MCF 10A (cell line): ENCODE measurements around the gene DNM2. TPM values are rescaled to one million over a fixed set of nuclear protein-coding genes. Genes with fewer than 3 reads are reported as not detected.

ENCODE experiments used
- BruUV-seq: library from RNA; stranded (reverse); fragments of 400-500 nt; replicated peaks from 2 replicates; lab custom pipeline; 2021; lab: Mats Ljungman, UMichigan
- CTCF ChIA-PET: fragments of 300-600 bp; sonication (Branson Sonifier 250); formaldehyde crosslinking; extraction: SDS; loops from one replicate; lab custom pipeline; 2021; ENCODE audit warnings: antibody characterized with exemption, inconsistent platforms; lab: Yijun Ruan, JAX
- POLR2A ChIA-PET: fragments of 300-600, 350-650 bp; sonication (Branson Sonifier 250); formaldehyde crosslinking; extraction: SDS; loops from one replicate; lab custom pipeline; 2020; ENCODE audit warnings: antibody characterized with exemption, inconsistent platforms; lab: Yijun Ruan, JAX
- DNase-seq: peaks from one replicate; pipeline ENCODE4 v3.0.0-alpha.2; 2018; ENCODE audit not compliant: unreplicated experiment
- H3K27ac Mint-ChIP-seq: one replicate; pipeline ENCODE4 v1.8.0; 2022; ENCODE audit warnings: mild to moderate bottlenecking, low read depth, mixed read lengths; ENCODE audit not compliant: unreplicated experiment
- H3K27me3 Mint-ChIP-seq: one replicate; pipeline ENCODE4 v1.8.0; 2022; ENCODE audit warnings: mixed read lengths; ENCODE audit not compliant: insufficient read depth, unreplicated experiment
- H3K36me3 Mint-ChIP-seq: one replicate; pipeline ENCODE4 v1.8.0; 2022; ENCODE audit warnings: mild to moderate bottlenecking, moderate library complexity, mixed read lengths; ENCODE audit not compliant: insufficient read depth, unreplicated experiment
- H3K4me1 Mint-ChIP-seq: one replicate; pipeline ENCODE4 v1.8.0; 2022; ENCODE audit warnings: mixed read lengths; ENCODE audit not compliant: insufficient read depth, unreplicated experiment
- H3K4me3 Mint-ChIP-seq: one replicate; pipeline ENCODE4 v1.8.0; 2022; ENCODE audit warnings: mild to moderate bottlenecking, moderate library complexity, mixed read lengths; ENCODE audit not compliant: unreplicated experiment
- H3K9me3 Mint-ChIP-seq: one replicate; pipeline ENCODE4 v1.8.0; 2022; ENCODE audit warnings: mixed read lengths; ENCODE audit not compliant: unreplicated experiment
- CTCF ChIP-seq: fragments of 200-600 bp; IDR thresholded peaks from one replicate; pipeline ENCODE4 v1.8.0; 2022; ENCODE audit warnings: antibody characterized with exemption, mild to moderate bottlenecking; ENCODE audit not compliant: unreplicated experiment
- intact Hi-C: fragments of 100-400 bp; cut with micrococcal nuclease; formaldehyde crosslinking; loops from 2 replicates; pipeline ENCODE4 v1.14.1; 2022
- total RNA-seq: library from RNA; stranded (reverse); gene quantifications from 2 replicates; pipeline ENCODE4 v1.2.3, GENCODE V29; 2022

The DNM2 gene
- total RNA-seq, 1 experiment from 2014 or later = 114 TPM

- H3K27ac Mint-ChIP-seq = peak overlapping the region; percentile 78
- peak; percentile 29 for DNase-seq
- no TSS peak for BruUV-seq
- CTCF ChIA-PET = interaction anchor here (0.6 to 1.5 kb wide), 2 partner anchors 51 to 93 kb away, joined by 4 read pairs; no protein-coding TSS in a partner anchor
- no peak overlapping the region for H3K4me3 Mint-ChIP-seq
- peaks cover 6% of the 10 kb centered on the region for H3K4me1 Mint-ChIP-seq
- POLR2A ChIA-PET = interaction anchor here (0.6 to 1.2 kb wide), 2 partner anchors 13 to 1599 kb away, joined by 3 to 4 read pairs; no protein-coding TSS in a partner anchor
- intact Hi-C loops = loop anchor here (5.0 kb wide), 1 partner anchor 53 kb away; the partner anchor contains the start of gene DNM2
- peaks cover 58% of the 10 kb centered on the region for H3K36me3 Mint-ChIP-seq
- H3K9me3 Mint-ChIP-seq = no peaks in the 10 kb centered on the region
- no peaks in the 10 kb centered on the region for H3K27me3 Mint-ChIP-seq
- no peak for TF ChIP-seq CTCF
Observed at GRCh38 chr19:10769533-10770491, 51.9 kb downstream of the DNM2 start.

- Mint-ChIP-seq H3K27me3 (no peaks in the 10 kb centered on the region), H3K27ac (no peak overlapping the region), H3K9me3 (no peaks in the 10 kb centered on the region), H3K4me1 (peaks cover 6% of the 10 kb centered on the region), H3K4me3 (no peak overlapping the region), H3K36me3 (peaks cover 71% of the 10 kb centered on the region)
- no peak for DNase-seq
- TF ChIP-seq CTCF = no peak
- ChIA-PET CTCF (interaction anchor here (1.1 kb wide), 1 partner anchor 43 kb away, joined by 4 read pairs; no protein-coding TSS in a partner anchor), POLR2A (no interaction called here)
- intact Hi-C loops = loop anchor here (5.0 kb wide), 1 partner anchor 57 kb away; the partner anchor contains the start of gene DNM2
- no TSS peak for BruUV-seq
Observed at GRCh38 chr19:10773969-10774368, 56.1 kb downstream of the DNM2 start.

GRCh38 chr19:10774893-10775292, 57.0 kb downstream of the DNM2 start:
- ChIA-PET POLR2A (interaction anchor here (0.7 kb wide), 1 partner anchor 291 kb away, joined by 3 read pairs; no protein-coding TSS in a partner anchor), CTCF (interaction anchor here (0.6 kb wide), 2 partner anchors 193 to 268 kb away, joined by 3 read pairs; no protein-coding TSS in a partner anchor)
- H3K9me3 Mint-ChIP-seq = no peaks in the 10 kb centered on the region
- DNase-seq = no peak
- no peak overlapping the region for H3K27ac Mint-ChIP-seq
- no peak overlapping the region for H3K4me3 Mint-ChIP-seq
- no TSS peak for BruUV-seq
- H3K4me1 Mint-ChIP-seq = peaks cover 6% of the 10 kb centered on the region
- TF ChIP-seq CTCF = no peak
- peaks cover 77% of the 10 kb centered on the region for H3K36me3 Mint-ChIP-seq
- intact Hi-C loops = loop anchor here (5.0 kb wide), 1 partner anchor 58 kb away; the partner anchor contains the start of gene DNM2
- no peaks in the 10 kb centered on the region for H3K27me3 Mint-ChIP-seq
